H1 (cell line): Measurements from ENCODE around the gene ARL8A. TPM values are rescaled to one million over a fixed set of nuclear protein-coding genes. Genes with fewer than 3 reads are reported as not detected.
A peak's percentile ranks its signal among the peaks of the same experiment; 100 is the strongest.

Source experiments
- CTCF ChIA-PET: fragments of 300-600 bp; sonication (Branson Sonifier 250); formaldehyde crosslinking; loops from one replicate; lab custom pipeline; 2021; ENCODE audit not compliant: partially characterized antibody; lab: Charles Lee
- POLR2A ChIA-PET: fragments of 300-600 bp; sonication (Branson Sonifier 250); formaldehyde crosslinking; loops from one replicate; lab custom pipeline; 2021; ENCODE audit warnings: inconsistent platforms; ENCODE audit not compliant: partially characterized antibody; lab: Charles Lee
- DNase-seq, 2 experiments: peaks; one replicate each; pipeline versions ENCODE4 v3.0.0 to v3.0.0-alpha.2; 2010 to 2022; ENCODE audit warnings: low spot score in 2 of 2, low read depth in 1 of 2, mixed read lengths in 1 of 2
- FAIRE-seq: peaks from 2 replicates; lab custom pipeline; 2011; peaks lifted over from hg19 to GRCh38; lab: Jason Lieb, UNC
- H2AFZ ChIP-seq: 2 replicates; pipeline ENCODE4 v1.8.1; 2012; ENCODE audit warnings: low read length, inconsistent platforms
- H2AK5ac ChIP-seq: 2 replicates; pipeline ENCODE4 v1.6.1; 2013; ENCODE audit warnings: low read depth, low read length
- H2BK120ac ChIP-seq: replicated peaks from 2 replicates; pipeline ENCODE3; 2013; ENCODE audit warnings: low read depth, low read length, inconsistent platforms
- H2BK12ac ChIP-seq: 2 replicates; pipeline ENCODE4 v1.6.1; 2013; ENCODE audit warnings: low read depth, low read length
- H2BK15ac ChIP-seq: 2 replicates; pipeline ENCODE4 v1.6.1; 2013; ENCODE audit warnings: low read length
- H2BK20ac ChIP-seq: 2 replicates; pipeline ENCODE4 v1.6.1; 2013; ENCODE audit warnings: low read length
- H2BK5ac ChIP-seq: 2 replicates; pipeline ENCODE4 v1.6.1; 2013; ENCODE audit warnings: low read depth, low read length
- H3K14ac ChIP-seq: 2 replicates; pipeline ENCODE4 v1.6.1; 2013; ENCODE audit warnings: inconsistent platforms; ENCODE audit not compliant: insufficient read length
- H3K18ac ChIP-seq: 2 replicates; pipeline ENCODE4 v1.6.1; 2013; ENCODE audit warnings: low read length; ENCODE audit errors: extremely low read depth
- H3K23ac ChIP-seq: 2 replicates; pipeline ENCODE4 v1.6.1; 2013; ENCODE audit warnings: inconsistent platforms; ENCODE audit not compliant: insufficient read length
- H3K23me2 ChIP-seq: 2 replicates; pipeline ENCODE4 v1.6.1; 2013; ENCODE audit warnings: low read depth, low read length
- H3K27ac ChIP-seq: 2 replicates; pipeline ENCODE4 v1.6.1; 2011; ENCODE audit warnings: low read depth, low read length, inconsistent platforms
- H3K27me3 ChIP-seq, 4 experiments: replicated peaks in 1 of 4; 1 replicate in 1 of 4; 2 replicates in 3 of 4; pipeline versions ENCODE4 v1.6.1 to v1.8.1; 2011 to 2013; ENCODE audit warnings: low read length in 3 of 4, mild to moderate bottlenecking in 3 of 4, inconsistent platforms in 2 of 4, mixed read lengths in 2 of 4, moderate library complexity in 1 of 4; ENCODE audit not compliant: control insufficient read depth in 3 of 4, insufficient read depth in 3 of 4; ENCODE audit errors: extremely low read depth in 1 of 4
- H3K36me3 ChIP-seq, 4 experiments: 2 replicates each; pipeline versions ENCODE4 v1.6.1 to v1.8.1; 2011 to 2013; ENCODE audit warnings: mild to moderate bottlenecking in 4 of 4, low read length in 3 of 4, moderate library complexity in 2 of 4, control low read depth in 1 of 4, inconsistent platforms in 1 of 4; ENCODE audit not compliant: insufficient read depth in 4 of 4, control insufficient read depth in 2 of 4
- H3K4ac ChIP-seq: replicated peaks from 2 replicates; pipeline ENCODE3; 2013; ENCODE audit warnings: low read length, low read depth, mixed read lengths, inconsistent platforms; ENCODE audit not compliant: insufficient read length
- H3K4me1 ChIP-seq, 4 experiments: replicated peaks in 1 of 4; 1 replicate in 1 of 4; 2 replicates in 3 of 4; pipeline versions ENCODE4 v1.6.1 to v1.8.1; 2011 to 2013; ENCODE audit warnings: low read length in 3 of 4, inconsistent platforms in 2 of 4, mixed read lengths in 1 of 4; ENCODE audit not compliant: insufficient read depth in 4 of 4, control insufficient read depth in 3 of 4
- H3K4me2 ChIP-seq, 2 experiments: 2 replicates each; pipeline versions ENCODE4 v1.6.1 to v1.8.1; 2011 to 2013; ENCODE audit warnings: low read depth in 2 of 2, low read length in 2 of 2, control low read depth in 1 of 2, inconsistent platforms in 1 of 2, mild to moderate bottlenecking in 1 of 2; ENCODE audit not compliant: insufficient read depth in 1 of 2
- H3K4me3 ChIP-seq, 4 experiments: fragments of 200-600, 300-600 bp in 1 of 4; sonication (generic), shearing (Covaris generic), sonication (Bioruptor Twin) in 1 of 4; 2 replicates each; pipeline versions ENCODE4 v1.5.1 to v1.8.1; 2011 to 2016; ENCODE audit warnings: low read length in 4 of 4, low read depth in 3 of 4, control low read depth in 2 of 4, inconsistent platforms in 2 of 4, mild to moderate bottlenecking in 2 of 4, mixed read lengths in 1 of 4, moderate library complexity in 1 of 4; ENCODE audit not compliant: insufficient read depth in 2 of 4; ENCODE audit errors: extremely low read depth in 1 of 4
- H3K56ac ChIP-seq: replicated peaks from 2 replicates; pipeline ENCODE3; 2013; ENCODE audit warnings: low read depth, mild to moderate bottlenecking, mixed read lengths, low read length, inconsistent platforms; ENCODE audit not compliant: insufficient read length
- H3K79me1 ChIP-seq: 2 replicates; pipeline ENCODE4 v1.6.1; 2013; ENCODE audit warnings: low read depth, low read length, control low read depth
- H3K79me2 ChIP-seq, 2 experiments: 2 replicates each; pipeline versions ENCODE4 v1.6.1 to v1.8.1; 2012 to 2013; ENCODE audit warnings: low read length in 2 of 2, mild to moderate bottlenecking in 2 of 2, inconsistent platforms in 1 of 2; ENCODE audit not compliant: insufficient read depth in 2 of 2, control insufficient read depth in 1 of 2
- H3K9ac ChIP-seq, 4 experiments: replicated peaks in 1 of 4; 1 replicate in 1 of 4; 2 replicates in 3 of 4; pipeline versions ENCODE4 v1.6.1 to v1.8.1; 2011 to 2013; ENCODE audit warnings: low read depth in 3 of 4, low read length in 3 of 4, control low read depth in 2 of 4, mild to moderate bottlenecking in 2 of 4, moderate library complexity in 2 of 4, inconsistent platforms in 1 of 4; ENCODE audit errors: extremely low read depth in 1 of 4
- H3K9me3 ChIP-seq, 2 experiments: 2 replicates each; pipeline versions ENCODE4 v1.6.1 to v1.8.1; 2012 to 2013; ENCODE audit warnings: mild to moderate bottlenecking in 2 of 2, moderate library complexity in 2 of 2, control low read depth in 1 of 2, inconsistent platforms in 1 of 2, low read depth in 1 of 2, low read length in 1 of 2, mixed read lengths in 1 of 2; ENCODE audit not compliant: insufficient read depth in 2 of 2
- H4K20me1 ChIP-seq, 2 experiments: replicated peaks in 1 of 2; 2 replicates each; pipeline versions ENCODE3 to v1.8.1; 2011 to 2013; ENCODE audit warnings: inconsistent platforms in 2 of 2, low read length in 2 of 2, mild to moderate bottlenecking in 1 of 2; ENCODE audit not compliant: insufficient read depth in 2 of 2, control insufficient read depth in 1 of 2
- H4K5ac ChIP-seq: 2 replicates; pipeline ENCODE4 v1.6.1; 2013; ENCODE audit warnings: low read length, low read depth, mixed read lengths, inconsistent platforms; ENCODE audit not compliant: insufficient read length
- H4K8ac ChIP-seq: 2 replicates; pipeline ENCODE4 v1.8.0; 2013; ENCODE audit warnings: mild to moderate bottlenecking, moderate library complexity, low read length, inconsistent platforms; ENCODE audit not compliant: insufficient read depth; ENCODE audit errors: extremely low read depth
- H4K91ac ChIP-seq: replicated peaks from 2 replicates; pipeline ENCODE3; 2013; ENCODE audit warnings: low read length, mixed read lengths, inconsistent platforms; ENCODE audit not compliant: insufficient read length
- SP1 ChIP-seq: IDR thresholded peaks from 2 replicates; pipeline ENCODE4 v1.6.1; 2011; ENCODE audit warnings: low read depth, low read length
- WGBS, 2 experiments: shearing (Covaris generic) in 1 of 2; methylation state at CpG; one replicate each; pipeline versions ENCODE4 v1.1.6 to v1.1.7; 2013 to 2015; ENCODE audit warnings: low lambda C conversion rate in 2 of 2, mixed read lengths in 2 of 2, inconsistent platforms in 1 of 2, low coverage in 1 of 2, missing lambda C conversion rate in 1 of 2; ENCODE audit not compliant: insufficient replicate concordance in 2 of 2, insufficient coverage in 1 of 2, insufficient read length in 1 of 2; ENCODE audit errors: extremely low coverage in 1 of 2, missing lambda C conversion rate in 1 of 2; 5-methylcytosine and 5-hydroxymethylcytosine counted together
- polyA plus RNA-seq, 7 experiments: library from polyadenylated mRNA; depleted of rRNA in 3 of 7; stranded (reverse) in 5 of 7; unstranded in 2 of 7; fragments of >200 nt in 5 of 7; fragments of 200-250 nt in 2 of 7; gene quantifications; 1 replicate in 5 of 7; 2 replicates in 1 of 7; 4 replicates in 1 of 7; pipeline versions ENCODE4 v1.2.1 to v1.2.3, GENCODE V29; 2011 to 2013; ENCODE audit warnings: missing spikeins in 2 of 7, mixed read lengths in 2 of 7
- total RNA-seq: library from RNA; stranded (reverse); fragmentation: NEBNext Ultra II Directional; extraction: Animal tissue kit (Norgen Biotek cat#: 25700); gene quantifications from 2 replicates; pipeline ENCODE4 v1.2.1, GENCODE V29; 2021

ARL8A gene
- total and polyA plus RNA-seq, 2 of the 8 experiments (the other 6 are each of a cell fraction or from before 2014, with no cell fraction given), result 40.3 to 58.7 TPM

GRCh38 chr1:202152399-202152798 lies 7.9 kb upstream of the ARL8A start:
- H3K23me2 ChIP-seq, result no peaks in the 10 kb centered on the region

More at GRCh38 chr1:202152399-202152798, 7.9 kb upstream of the ARL8A start:
- Histone ChIP-seq H4K20me1 (no peaks in the 10 kb centered on the region), H4K5ac (no peak overlapping the region), H2AK5ac (no peak overlapping the region), H3K4me3 (no peak overlapping the region), H3K18ac (no peak overlapping the region), H2BK5ac (no peak overlapping the region), H2BK120ac (no peak overlapping the region), H3K56ac (no peak overlapping the region), H4K91ac (no peak overlapping the region), H3K23ac (no peak overlapping the region), H3K14ac (no peak overlapping the region), H3K9me3 (no peaks in the 10 kb centered on the region; a peak in 1 of 4 replicates), H3K9ac (no peak overlapping the region), H3K27ac (no peak overlapping the region), H3K4ac (no peak overlapping the region), H2BK15ac (no peak overlapping the region), H3K27me3 (no peaks in the 10 kb centered on the region), H2BK12ac (no peak overlapping the region), H2BK20ac (no peak overlapping the region), H3K36me3 (no peaks in the 10 kb centered on the region), H3K4me2 (no peak overlapping the region), H2AFZ (no peak overlapping the region), H4K8ac (peak overlapping the region; percentile 57; the same call in 1 of the 2 replicates), H3K4me1 (peaks cover 0 to 3% (median 0%) of the 10 kb centered on the region in 4 experiments; a peak in 2 of 7 replicates), H3K79me1 (no peaks in the 10 kb centered on the region), H3K79me2 (no peaks in the 10 kb centered on the region)
- ChIA-PET CTCF (interaction anchor here (0.6 to 2.2 kb wide), 4 partner anchors 11 to 306 kb away, joined by 3 to 10 read pairs (median 7); no protein-coding TSS in a partner anchor), POLR2A (interaction anchor here (1.5 to 1.9 kb wide), 2 partner anchors 8 to 15 kb away, joined by 3 to 6 read pairs; partner anchors contain the start of gene ARL8A)
- DNase-seq, result no peak
- no peak for FAIRE-seq
- WGBS, 2 experiments, result 78% methylated on average over 6 of the region's 10 CpGs; no CpG with 5 or more reads in 1 of the 2 experiments
- no peak for TF ChIP-seq SP1
